ENCODE data around the gene CNTLN. TPM values are rescaled to one million over a fixed set of nuclear protein-coding genes. Genes with fewer than 3 reads are reported as not detected.

CNTLN gene
- total and polyA plus RNA-seq, 8 donors, result 1.2 to 3.1 (median 2.2) TPM

DNA sequence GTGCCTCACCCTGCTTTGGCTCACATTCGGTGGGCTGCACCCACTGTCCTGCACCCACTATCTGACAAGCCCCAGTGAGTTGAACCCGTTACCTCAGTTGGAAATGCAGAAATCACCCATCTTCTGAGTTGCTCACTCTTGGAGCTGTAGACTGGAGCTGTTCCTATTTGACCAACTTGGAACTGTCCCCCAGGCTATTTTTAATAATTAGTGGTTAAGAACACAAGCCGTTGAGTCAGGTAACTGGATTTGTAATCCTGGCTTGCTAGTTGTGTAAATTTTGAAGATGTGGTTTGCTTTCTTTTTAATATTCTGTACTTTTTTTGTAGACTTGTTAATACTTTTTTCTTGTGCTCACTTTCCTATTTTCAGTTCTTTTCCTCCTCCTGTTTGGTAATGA, 81.2 kb downstream of the CNTLN start:
- TF ChIP-seq, protein P1, sequence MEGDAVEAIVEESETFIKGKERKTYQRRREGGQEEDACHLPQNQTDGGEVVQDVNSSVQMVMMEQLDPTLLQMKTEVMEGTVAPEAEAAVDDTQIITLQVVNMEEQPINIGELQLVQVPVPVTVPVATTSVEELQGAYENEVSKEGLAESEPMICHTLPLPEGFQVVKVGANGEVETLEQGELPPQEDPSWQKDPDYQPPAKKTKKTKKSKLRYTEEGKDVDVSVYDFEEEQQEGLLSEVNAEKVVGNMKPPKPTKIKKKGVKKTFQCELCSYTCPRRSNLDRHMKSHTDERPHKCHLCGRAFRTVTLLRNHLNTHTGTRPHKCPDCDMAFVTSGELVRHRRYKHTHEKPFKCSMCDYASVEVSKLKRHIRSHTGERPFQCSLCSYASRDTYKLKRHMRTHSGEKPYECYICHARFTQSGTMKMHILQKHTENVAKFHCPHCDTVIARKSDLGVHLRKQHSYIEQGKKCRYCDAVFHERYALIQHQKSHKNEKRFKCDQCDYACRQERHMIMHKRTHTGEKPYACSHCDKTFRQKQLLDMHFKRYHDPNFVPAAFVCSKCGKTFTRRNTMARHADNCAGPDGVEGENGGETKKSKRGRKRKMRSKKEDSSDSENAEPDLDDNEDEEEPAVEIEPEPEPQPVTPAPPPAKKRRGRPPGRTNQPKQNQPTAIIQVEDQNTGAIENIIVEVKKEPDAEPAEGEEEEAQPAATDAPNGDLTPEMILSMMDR (IDR thresholded peaks at IDR 0.05), result no peak
- Histone ChIP-seq H3K36me3 (no peaks in the 10 kb centered on the region), H3K27ac (no peak overlapping the region), H3K4me3 (no peak overlapping the region), H3K9me3 (no peaks in the 10 kb centered on the region), H3K4me1 (no peaks in the 10 kb centered on the region), H3K27me3 (no peaks in the 10 kb centered on the region)
- ATAC-seq (no peak), FAIRE-seq (no peak), DNase-seq (no peak)
- 79 to 88% methylated on average over 3 of the region's 3 CpGs for WGBS, 2 donors
- intact Hi-C loops (cut with DNase I), result no loop called here

DNA sequence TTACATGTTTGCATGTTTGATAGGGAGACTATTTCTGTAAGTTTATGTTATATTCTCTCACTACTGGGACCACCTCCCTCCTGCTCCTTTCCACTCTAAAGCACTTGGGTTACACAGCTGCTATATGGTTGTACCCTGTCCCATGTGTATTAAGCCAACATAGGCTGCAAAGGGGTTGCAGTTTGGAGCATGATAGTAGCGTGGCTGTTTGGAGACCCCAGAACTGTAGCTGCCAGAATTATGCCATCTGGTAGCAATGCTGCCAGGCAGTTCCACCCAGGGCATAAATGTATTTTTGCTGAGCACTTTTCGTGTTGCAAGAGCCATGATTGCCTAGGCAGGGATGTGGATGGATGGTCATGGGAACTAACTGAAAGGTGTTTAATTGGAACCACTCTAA, 81.8 kb downstream of the CNTLN start:
- intact Hi-C loops (cut with DNase I), result no loop called here

DNA sequence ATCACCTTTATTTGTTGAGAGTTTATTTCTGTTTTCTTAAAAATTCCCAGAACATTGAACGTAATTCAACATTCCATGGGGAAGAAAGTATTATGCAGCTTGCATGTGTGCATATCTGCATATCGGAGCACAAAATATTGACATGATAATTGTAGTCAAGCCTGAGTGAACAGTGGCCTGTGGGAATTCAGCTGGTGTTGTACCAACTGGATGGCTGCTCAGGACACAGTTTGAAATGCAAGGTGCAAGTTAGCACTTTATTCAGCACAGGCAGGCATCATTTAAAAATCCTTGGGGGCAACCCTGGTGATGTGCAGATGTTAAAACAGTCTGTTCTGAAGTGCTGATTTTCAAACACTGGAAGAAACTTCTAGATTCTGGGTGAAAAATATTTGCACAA, 82.4 kb downstream of the CNTLN start:
- Histone ChIP-seq H3K36me3 (no peaks in the 10 kb centered on the region), H3K4me1 (no peaks in the 10 kb centered on the region), H3K27me3 (no peaks in the 10 kb centered on the region), H3K4me3 (no peak overlapping the region), H3K27ac (no peak overlapping the region), H3K9me3 (no peaks in the 10 kb centered on the region)
- ATAC-seq (no peak), DNase-seq (no peak), FAIRE-seq (no peak)
- 43 to 54% methylated on average over 2 of the region's 2 CpGs for WGBS, 2 donors
- TF ChIP-seq, protein P1 (IDR thresholded peaks at IDR 0.05), result no peak
- intact Hi-C loops (cut with DNase I), result no loop called here

More for the DNA sequence above, 81.8 kb downstream of the CNTLN start:
- Histone ChIP-seq H3K27me3 (no peaks in the 10 kb centered on the region), H3K27ac (no peak overlapping the region), H3K4me1 (no peaks in the 10 kb centered on the region), H3K4me3 (no peak overlapping the region), H3K36me3 (no peaks in the 10 kb centered on the region), H3K9me3 (no peaks in the 10 kb centered on the region)
- ATAC-seq (no peak), DNase-seq (no peak), FAIRE-seq (no peak)
- 78 to 79% methylated on average over 2 of the region's 2 CpGs for WGBS, 2 donors
- TF ChIP-seq, protein P1 (IDR thresholded peaks at IDR 0.05), result no peak

DNA sequence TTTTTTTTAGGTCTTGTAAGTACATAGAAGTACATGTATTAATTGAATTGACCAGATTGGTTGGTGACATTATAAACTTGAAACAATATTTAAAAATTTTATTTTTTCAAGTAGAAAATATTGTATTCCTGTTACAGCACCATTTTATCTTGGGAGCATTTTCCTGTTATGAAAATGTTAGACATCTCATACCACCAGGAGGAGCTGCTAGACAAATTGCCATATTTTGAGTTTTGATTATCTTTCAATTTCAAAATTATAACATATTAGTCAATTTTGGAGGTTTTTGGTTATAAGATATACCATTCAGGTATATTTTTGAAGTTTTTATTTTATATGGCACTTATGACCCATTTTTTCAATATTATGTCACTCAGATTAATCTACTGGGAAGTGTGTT, 84.4 kb downstream of the CNTLN start:
- H3K9me3 ChIP-seq, result no peaks in the 10 kb centered on the region
- intact Hi-C loops (cut with DNase I), result no loop called here
- TF ChIP-seq, protein P1 (IDR thresholded peaks at IDR 0.05), result no peak
- H3K27me3 ChIP-seq, result no peaks in the 10 kb centered on the region
- no peak overlapping the region for H3K4me3 ChIP-seq
- ATAC-seq (no peak), DNase-seq (no peak), FAIRE-seq (no peak)
- H3K36me3 ChIP-seq, result no peaks in the 10 kb centered on the region
- no peak overlapping the region for H3K27ac ChIP-seq
- no peaks in the 10 kb centered on the region for H3K4me1 ChIP-seq

DNA sequence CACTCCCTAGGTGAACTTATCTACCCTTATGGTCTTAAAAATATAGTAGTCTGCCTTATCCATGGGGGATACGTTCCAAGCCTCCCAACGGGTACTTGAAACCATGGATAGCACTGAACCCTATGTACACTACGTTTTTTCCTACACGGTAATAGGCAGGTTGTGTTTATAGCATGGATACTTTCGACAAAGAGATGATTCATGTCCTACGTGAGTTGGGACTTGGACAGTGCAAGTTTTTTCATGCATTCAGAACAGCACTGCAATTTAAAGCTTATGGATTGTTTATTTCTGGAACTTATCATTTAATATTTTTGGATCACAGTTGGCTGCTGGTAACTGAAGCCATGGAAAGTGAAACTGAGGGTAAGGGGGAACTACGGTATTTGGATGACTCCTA, 88.1 kb downstream of the CNTLN start:
- Histone ChIP-seq H3K9me3 (no peaks in the 10 kb centered on the region), H3K27ac (no peak overlapping the region), H3K4me1 (no peaks in the 10 kb centered on the region), H3K36me3 (no peaks in the 10 kb centered on the region), H3K27me3 (no peaks in the 10 kb centered on the region), H3K4me3 (no peak overlapping the region)
- WGBS, 2 donors, result 91 to 97% methylated on average over 7 of the region's 7 CpGs
- ATAC-seq (no peak), DNase-seq (no peak), FAIRE-seq (no peak)
- intact Hi-C loops (cut with DNase I), result no loop called here
- TF ChIP-seq, protein P1 (IDR thresholded peaks at IDR 0.05), result no peak
